Cardiac fibroblast (primary cell): Measurements from ENCODE around the gene FLOT2.

Experiments used
- DNase-seq, 2 donors: peaks; one replicate each; pipeline versions ENCODE4 v3.0.0 to v3.0.0-alpha.2; 2010; ENCODE audit warnings: low read depth in 2 of 2
- H3K4me3 ChIP-seq, 2 donors: replicated peaks in 1 of 2; 1 replicate in 1 of 2; 2 replicates in 1 of 2; pipeline ENCODE4 v1.5.1; 2011; ENCODE audit warnings: low read depth in 2 of 2, low read length in 2 of 2, mild to moderate bottlenecking in 2 of 2, moderate library complexity in 1 of 2
- TF ChIP-seq, protein P1 (sequence below): IDR thresholded peaks from one replicate; pipeline ENCODE4 v1.5.1; 2011; ENCODE audit warnings: low read depth, mild to moderate bottlenecking, low read length, inconsistent platforms

The FLOT2 gene

DNA sequence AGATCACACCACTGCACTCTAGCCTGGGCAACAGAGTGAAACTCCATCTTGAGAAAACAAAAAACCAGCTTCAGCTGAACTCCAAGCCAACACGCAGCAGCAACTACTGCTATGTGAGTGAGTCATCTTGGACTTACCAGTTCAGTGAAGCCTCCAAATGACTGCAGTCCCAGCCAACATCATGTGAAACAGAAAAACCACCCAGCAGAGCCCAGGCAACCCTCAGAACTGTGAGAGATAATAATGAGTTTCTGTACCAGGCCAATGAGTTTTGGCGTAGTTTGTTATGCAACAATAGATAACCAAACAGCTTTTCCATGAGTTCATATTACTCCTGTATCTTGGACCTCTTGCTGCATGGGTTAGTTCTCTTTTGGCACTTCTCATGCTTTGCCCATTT, 30.5 kb upstream of the FLOT2 start:
- no peak overlapping the region for H3K4me3 ChIP-seq
- peak in 1 of 2 donors; percentile 70 for DNase-seq
- TF ChIP-seq, protein P1, sequence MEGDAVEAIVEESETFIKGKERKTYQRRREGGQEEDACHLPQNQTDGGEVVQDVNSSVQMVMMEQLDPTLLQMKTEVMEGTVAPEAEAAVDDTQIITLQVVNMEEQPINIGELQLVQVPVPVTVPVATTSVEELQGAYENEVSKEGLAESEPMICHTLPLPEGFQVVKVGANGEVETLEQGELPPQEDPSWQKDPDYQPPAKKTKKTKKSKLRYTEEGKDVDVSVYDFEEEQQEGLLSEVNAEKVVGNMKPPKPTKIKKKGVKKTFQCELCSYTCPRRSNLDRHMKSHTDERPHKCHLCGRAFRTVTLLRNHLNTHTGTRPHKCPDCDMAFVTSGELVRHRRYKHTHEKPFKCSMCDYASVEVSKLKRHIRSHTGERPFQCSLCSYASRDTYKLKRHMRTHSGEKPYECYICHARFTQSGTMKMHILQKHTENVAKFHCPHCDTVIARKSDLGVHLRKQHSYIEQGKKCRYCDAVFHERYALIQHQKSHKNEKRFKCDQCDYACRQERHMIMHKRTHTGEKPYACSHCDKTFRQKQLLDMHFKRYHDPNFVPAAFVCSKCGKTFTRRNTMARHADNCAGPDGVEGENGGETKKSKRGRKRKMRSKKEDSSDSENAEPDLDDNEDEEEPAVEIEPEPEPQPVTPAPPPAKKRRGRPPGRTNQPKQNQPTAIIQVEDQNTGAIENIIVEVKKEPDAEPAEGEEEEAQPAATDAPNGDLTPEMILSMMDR, result no peak

DNA sequence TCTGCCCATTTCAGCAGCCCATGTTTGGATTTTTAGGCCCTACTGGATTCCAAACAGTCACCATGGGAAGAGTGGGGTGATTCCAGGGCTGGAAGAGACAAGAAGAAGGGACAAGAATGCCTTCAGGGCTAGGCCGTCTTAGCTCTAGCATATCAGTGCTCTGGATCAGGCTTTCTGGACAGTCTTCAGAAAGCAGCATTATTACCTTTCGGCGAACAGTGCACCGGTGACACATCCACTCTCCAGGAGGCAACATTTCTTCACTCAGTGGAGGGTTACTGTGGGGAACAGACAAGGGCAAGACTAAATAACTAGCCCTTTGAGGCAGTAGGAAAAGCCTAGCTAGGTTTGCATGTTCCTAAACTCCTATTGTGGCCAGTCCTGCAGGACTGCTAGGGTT, 29.3 kb upstream of the FLOT2 start:
- H3K4me3 ChIP-seq, result no peak overlapping the region
- DNase-seq, result no peak
- TF ChIP-seq, protein P1, result no peak

DNA sequence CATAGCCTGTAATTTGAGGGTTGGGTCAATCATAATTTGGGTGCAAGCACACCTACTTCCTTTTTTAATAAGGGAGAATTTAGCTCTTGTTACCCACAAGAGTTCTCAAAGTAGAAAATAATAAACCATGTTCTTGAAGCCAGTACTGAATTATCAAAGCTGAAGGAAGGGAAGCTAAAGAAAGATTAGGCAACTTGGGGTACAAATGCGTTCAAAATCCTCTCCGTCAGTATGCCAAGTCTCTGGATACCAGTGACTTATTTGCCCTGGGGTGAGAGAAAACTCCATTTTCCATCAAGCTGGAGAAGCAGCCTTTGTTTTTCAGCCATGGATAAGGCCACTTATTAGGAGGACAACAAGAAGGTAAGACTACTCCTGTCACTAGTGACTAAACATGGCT, 28.8 kb upstream of the FLOT2 start:
- TF ChIP-seq, protein P1, result no peak
- no peak for DNase-seq
- H3K4me3 ChIP-seq, result no peak overlapping the region

DNA sequence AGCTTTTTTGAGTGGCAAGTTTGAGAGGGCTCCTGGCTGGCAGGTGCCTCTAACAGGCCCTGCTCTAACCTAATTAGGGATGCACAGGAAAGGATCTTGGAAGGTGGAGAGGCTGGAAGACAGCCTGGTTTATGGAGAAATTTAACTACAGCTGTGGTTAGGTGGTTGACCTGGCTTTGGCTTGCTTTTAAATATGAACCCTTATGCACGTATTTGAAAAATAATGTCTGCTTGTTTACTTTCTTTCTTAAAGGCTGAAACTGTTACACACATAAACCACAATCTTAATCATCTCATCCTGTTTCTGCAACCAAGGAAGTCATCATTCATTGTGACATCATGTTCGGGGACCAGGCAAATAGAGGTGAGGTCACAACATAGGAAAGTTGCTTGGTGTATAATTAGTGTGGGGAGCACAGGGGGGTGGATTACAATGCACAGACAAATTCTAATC, 28.4 kb upstream of the FLOT2 start:
- no peak overlapping the region for H3K4me3 ChIP-seq
- TF ChIP-seq, protein P1, result no peak
- peak; percentile 73 to 94 for DNase-seq

DNA sequence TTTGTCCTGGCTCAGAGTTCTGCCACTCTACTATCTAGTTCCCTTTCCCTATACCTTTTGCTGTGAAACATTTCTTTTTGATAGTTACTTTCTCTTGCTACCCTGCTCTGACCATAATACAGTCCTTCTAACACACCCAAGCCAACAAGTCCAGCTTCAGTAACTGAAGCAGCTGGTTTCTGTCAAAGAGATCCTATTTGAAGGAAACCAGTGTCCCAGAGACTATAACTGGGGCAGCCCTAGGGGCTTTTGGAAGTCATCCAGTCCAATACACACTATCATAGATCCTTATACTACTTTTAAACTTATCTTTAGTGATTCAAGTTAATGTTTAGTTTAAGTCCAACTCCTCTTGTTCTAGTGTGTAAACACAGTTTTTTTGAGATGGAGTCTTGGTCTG, 22.7 kb upstream of the FLOT2 start:
- TF ChIP-seq, protein P1, result no peak
- H3K4me3 ChIP-seq, result no peak overlapping the region
- DNase-seq, result no peak

DNA sequence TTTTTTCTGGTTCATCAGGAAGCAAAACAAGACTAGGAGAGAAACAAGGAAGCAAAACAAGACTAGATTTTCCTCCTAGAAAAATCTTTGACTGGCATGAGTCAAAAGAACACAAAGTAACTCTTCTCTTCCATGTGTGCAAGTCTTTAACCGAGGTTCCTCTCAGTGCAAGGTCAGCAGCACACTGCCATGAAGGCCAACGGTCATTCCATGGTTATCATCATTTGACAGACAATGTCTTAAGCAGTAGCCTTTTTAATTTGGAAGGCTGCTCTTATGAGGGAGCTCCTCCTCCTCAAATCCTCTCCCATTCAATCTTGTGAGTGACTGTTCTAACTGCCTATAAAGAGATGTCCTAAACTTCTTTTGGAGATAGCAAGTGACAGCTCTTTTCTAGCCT, 20.8 kb upstream of the FLOT2 start:
- TF ChIP-seq, protein P1, result no peak
- no peak for DNase-seq
- no peak overlapping the region for H3K4me3 ChIP-seq

DNA sequence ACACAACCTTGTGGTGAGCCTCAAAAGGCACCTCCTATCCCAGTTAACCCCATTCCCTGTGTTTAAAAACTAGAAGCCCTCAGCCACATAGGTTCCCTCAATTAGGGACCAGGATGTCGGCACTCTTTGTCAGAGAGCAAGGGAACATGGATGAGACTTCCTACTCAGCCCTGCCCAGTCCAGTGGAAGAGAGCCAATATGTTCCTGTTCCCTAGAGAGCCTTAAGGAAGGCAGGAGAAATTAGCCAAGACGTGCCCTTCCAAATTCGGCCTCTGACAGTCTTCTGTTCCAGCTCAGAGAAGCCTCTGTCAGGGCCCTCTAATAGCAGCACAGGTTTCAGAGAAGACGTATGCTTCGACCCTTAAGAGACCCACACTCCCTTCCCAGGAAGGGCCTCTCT, 19.9 kb upstream of the FLOT2 start:
- no peak for DNase-seq
- H3K4me3 ChIP-seq, result no peak overlapping the region
- TF ChIP-seq, protein P1, result no peak
